GM19099 (cell line): Measurements from ENCODE around the gene CLEC4G.

ENCODE experiments used
- POLR2A ChIP-seq: IDR thresholded peaks from 3 replicates; pipeline ENCODE4 v1.6.1; 2011; ENCODE audit warnings: low read depth; ENCODE audit not compliant: insufficient read length; ENCODE audit errors: extremely low read depth

The CLEC4G gene

DNA sequence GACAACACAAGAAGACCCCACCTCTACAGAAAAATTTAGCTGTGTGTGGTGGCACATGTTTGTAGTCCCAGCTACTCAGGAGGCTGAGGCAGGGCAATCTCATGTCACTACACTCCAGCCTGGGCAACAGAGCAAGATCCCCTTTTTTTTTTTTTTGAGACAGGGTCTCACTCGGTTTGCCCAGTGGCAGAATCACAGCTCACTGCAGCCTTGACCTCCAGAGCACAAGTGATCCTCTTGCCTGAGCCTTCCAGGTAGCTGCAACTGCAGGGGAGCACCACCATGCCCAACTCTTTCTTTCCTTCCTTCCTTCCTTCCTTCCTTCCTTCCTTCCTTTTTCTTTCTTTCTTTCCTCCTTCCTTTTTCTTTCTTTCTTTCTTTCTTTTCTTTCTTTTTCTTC is 4.2 kb upstream of the CLEC4G start:
- TF ChIP-seq POLR2A, result no peak

- no peak for TF ChIP-seq POLR2A
These were observed 2.6 kb upstream of the CLEC4G start for GRCh38 chr19:7734220-7735203.

DNA sequence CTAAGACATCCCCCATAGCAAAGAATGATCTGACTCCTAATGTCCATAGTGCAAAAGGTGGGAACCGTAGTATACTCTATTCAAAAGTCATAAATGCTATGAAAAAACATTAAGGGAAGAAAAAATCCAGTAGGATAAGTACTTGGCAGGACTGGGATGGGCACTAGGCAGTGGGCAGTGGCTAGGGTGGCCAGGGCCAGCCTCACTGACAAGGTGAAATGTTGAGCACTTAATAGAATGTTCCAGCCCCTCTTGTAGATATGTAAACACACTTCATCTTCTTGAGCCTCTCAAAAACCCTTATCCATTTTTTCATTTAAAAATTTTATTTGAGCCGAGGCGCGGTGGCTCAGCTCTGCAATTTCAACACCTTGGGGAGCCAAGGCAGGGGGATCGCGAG is 1.5 kb upstream of the CLEC4G start:
- TF ChIP-seq POLR2A, result no peak

GRCh38 chr19:7731615-7732014 is 295 bp downstream of the CLEC4G start:
- no peak for TF ChIP-seq POLR2A

DNA sequence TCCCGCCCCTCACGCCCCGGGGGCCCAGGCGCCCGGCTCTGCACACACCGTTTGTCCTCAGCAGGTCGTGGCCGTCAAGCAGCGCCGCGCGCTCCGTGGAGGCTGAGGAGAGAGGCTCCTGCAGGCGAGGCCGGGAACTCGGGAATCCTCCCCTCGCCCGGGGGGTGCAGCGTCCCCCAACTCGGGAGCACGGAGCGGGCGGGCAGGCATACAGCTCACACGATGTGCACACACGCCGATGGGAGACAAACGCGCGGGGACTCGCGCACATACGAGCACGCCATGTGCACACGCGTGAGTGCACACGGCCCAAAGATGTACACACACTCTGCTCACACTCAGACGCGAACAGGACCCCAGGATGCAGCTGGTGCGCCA is 703 bp downstream of the CLEC4G start:
- no peak for TF ChIP-seq POLR2A

- no peak for TF ChIP-seq POLR2A
These were observed 1.4 kb downstream of the CLEC4G start for GRCh38 chr19:7730286-7731217.

DNA sequence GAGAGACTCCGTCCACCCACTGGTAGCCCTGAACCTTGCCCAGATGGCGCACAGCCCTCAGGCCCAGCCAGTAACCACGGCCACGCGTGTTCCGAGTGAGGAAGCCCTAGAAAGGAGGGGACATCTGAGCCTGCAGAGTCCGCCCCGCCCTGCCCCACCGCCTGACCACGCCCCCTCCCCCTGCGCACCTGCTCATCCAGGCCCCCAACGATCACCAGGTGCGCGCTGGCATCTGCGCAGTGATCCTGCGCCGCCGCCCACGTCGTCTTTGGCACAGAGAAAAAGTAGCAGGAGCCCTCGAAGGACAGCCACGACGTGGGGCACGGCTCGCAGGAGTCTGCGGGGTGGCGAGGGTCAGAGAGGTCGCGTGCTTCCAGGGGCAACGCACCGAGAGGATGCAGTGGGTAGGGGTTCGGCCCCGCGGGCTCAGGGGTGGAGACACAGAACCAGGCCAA is 2.1 kb downstream of the CLEC4G start:
- no peak for TF ChIP-seq POLR2A

DNA sequence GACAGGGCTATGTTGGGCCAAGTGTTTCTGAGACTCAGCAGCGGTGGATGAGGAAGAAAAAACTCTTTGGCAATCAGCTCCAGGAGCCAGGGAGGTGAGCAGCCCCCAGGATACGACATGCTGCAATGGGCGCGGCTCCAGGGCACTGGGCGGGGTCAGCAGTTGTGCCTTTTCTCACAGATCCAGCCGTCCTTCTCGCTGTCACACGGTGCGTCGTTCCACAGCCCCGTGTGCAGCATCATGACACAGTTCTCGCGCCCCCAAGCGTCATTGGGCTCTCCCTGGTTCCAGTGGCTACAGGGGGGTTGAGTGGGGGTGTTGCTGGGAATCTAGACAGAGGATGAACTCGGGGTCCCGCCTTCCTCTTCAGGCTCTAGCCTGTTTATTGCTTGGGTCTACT is 2.7 kb downstream of the CLEC4G start:
- TF ChIP-seq POLR2A, result no peak

DNA sequence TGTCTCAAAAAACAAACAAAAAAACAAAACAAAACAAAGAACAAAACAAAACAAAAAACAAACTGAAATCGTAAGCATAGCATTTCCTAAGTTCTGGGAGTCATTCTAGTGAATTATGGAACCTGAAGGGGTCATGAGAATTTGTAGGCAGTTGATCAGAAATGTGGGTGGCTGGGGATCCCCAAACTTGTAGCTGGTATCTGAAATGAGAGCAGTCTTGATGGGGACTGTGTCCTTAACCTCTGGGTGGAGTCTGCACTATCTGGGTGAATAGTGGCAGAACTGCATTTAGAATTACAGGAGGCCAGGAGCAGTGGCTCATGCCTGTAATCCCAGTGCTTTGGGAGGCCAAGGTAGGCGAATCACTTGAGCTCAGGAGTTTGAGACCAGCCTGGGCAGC is 6.1 kb downstream of the CLEC4G start:
- TF ChIP-seq POLR2A, result no peak

GRCh38 chr19:7722231-7722651 is 9.7 kb downstream of the CLEC4G start:
- TF ChIP-seq POLR2A, result no peak

- no peak for TF ChIP-seq POLR2A
These were observed 11.6 kb downstream of the CLEC4G start for GRCh38 chr19:7720351-7720750.

- TF ChIP-seq POLR2A, result no peak
These were observed 13.2 kb downstream of the CLEC4G start for GRCh38 chr19:7718668-7719067.

DNA sequence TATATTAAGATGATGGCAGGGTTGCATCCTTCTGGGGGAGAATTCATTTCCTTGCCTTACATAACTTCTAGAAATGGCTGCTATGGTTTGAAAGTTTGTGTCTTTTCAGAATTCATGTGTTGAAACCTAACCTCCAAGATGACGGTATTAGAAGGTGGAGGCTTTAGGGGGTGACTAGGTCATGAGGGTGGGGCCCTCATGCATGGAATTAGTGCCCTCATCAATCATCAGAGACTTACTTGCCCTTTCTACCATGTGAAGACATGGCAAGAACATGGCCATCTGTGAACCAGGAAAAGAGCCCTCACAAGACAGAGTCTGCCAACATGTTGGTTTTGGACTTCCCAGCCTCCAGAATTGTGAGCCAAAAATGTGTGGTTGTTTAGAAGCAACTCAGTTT is 15.1 kb downstream of the CLEC4G start:
- TF ChIP-seq POLR2A, result no peak

- TF ChIP-seq POLR2A, result no peak
These were observed 16.2 kb downstream of the CLEC4G start for GRCh38 chr19:7715671-7716070.

GRCh38 chr19:7710616-7711015 is 21.3 kb downstream of the CLEC4G start:
- TF ChIP-seq POLR2A, result no peak

DNA sequence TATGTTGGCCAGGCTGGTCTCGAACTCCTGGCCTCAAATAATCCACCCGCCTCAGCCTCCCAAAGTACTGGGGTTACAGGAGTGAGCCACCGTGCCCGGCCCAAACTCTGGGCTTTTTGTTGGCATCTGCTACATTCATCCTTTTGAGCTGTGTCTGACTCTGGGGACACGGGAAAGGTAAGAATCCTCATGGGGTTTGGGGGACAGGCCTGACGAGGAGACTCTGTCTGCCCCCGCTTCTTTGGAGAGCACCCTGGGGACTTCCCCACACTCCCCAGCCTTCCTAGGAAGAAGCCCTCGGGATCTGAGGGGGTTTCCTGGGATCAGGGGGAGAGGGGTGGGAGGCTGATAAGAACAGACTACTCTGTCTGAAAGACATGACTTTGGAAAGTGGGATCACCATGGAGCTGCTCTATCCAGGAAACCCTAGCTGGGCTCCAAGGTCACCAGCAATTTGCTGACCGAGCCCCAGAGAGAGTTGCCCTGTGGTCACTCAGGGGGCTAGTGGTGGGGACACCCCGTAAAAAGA is 21.9 kb downstream of the CLEC4G start:
- TF ChIP-seq POLR2A, result no peak

- no peak for TF ChIP-seq POLR2A
These were observed 24.9 kb downstream of the CLEC4G start for GRCh38 chr19:7706955-7707456.
